HTR-8/SVneo (cell line): ENCODE results near the gene TBCC.

Experiments used
- DNase-seq: peaks from one replicate; pipeline ENCODE4 v3.0.0; 2011; ENCODE audit warnings: low spot score, mixed read lengths; ENCODE audit not compliant: insufficient read length
- FAIRE-seq: peaks from 2 replicates; lab custom pipeline; 2011; peaks lifted over from hg19 to GRCh38; lab: Jason Lieb, UNC

The TBCC gene

DNA sequence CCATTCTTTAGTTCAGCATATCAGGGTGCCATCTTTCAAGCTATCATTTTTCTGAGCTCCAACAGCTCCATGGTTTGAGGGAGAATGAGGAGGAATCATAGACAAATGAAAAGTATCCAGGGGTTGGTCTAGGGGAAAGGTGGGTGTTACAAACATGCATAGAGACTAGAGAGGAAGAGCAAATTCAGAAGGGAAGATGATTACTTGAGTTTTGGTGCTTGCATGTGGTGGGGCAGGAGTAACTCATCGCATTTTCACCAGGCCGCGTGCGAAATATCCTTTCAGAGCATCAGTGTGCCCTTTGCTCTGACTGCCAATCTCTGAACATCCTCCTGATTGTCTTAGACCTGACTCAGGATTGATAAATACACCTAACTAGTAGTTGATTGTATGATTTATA is 28.3 kb upstream of the TBCC start:
- no peak for FAIRE-seq
- no peak for DNase-seq

DNA sequence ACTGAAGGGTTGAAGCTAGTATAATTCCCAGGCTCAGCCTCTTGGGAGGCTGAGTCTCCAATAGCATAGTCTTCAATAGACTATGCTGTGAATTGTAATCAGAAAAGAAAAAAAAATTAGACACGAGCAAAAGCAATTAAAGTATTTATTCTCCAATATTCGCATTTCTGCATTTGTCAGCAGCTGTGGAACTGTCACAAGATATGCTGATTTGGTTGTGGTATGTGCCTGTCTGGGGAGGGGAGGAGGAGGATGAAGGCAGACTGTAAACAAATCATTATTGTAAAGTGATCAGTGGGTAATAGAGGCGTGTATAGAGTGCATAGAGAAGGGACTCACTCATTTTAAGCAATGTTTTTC is 25.8 kb upstream of the TBCC start:
- FAIRE-seq (no peak), DNase-seq (no peak)

DNA sequence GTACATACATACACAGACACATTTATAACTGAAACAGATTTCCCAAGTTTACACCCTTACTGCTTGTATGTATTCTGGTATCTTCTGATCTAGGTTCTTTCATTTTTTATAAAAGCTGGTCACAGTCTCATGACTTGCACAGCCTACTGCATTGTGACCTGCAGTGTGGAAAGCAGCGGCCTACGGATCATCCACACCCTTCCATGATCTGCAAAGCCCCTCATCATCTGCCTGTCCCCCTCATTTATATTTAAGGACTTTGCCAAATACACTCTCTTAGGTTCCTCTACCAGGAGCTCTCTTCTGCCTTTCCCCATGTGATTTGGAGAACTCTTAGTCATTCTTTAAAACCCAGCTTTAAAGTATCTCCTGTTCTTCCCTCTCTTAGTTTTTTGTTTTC is 23.9 kb upstream of the TBCC start:
- DNase-seq (no peak), FAIRE-seq (no peak)

DNA sequence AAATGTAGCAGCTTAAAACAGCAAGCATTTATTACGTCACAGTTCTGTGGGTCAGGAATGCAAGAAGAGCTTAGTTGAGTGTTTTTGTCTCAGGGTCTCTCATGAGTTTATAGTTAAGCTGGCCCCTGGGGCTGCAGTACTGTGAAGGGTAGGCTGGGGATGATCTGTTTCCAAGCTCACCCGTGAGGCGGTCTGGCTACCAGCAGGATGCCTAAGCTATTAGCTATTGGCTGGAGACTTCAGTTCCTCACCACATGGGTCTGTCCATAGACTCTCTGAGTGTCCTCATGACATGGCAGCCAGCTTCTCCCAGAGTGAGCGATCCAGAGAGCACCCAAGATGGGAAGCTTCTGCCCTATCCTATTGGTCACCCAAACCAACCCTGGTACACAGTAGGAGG is 23.1 kb upstream of the TBCC start:
- FAIRE-seq (no peak), DNase-seq (no peak)

DNA sequence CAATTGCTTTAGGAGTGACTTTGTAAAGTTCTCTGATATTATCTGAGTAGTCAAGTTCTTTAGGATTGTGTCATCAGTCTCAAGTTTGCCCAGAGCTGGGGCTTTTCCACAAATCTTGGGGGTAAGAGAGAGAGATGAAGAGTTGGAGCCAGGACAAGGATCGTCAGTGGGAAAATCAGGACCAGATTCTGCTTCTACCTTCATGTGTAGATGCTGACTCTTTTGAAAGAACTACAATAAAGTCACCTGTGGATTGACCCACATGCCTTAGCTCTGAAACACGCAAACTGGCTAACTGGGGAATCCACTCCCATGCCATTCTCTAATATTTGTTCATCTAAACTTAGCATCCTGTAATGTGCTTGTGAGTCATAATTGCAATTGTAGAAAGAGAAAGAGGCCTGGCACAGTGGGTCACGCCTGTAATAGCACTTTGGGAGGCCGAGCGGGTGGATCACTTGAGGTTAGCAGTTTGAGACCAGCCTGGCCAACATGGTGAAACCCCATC is 20.3 kb upstream of the TBCC start:
- FAIRE-seq (peak; percentile 38), DNase-seq (peak; percentile 23)

DNA sequence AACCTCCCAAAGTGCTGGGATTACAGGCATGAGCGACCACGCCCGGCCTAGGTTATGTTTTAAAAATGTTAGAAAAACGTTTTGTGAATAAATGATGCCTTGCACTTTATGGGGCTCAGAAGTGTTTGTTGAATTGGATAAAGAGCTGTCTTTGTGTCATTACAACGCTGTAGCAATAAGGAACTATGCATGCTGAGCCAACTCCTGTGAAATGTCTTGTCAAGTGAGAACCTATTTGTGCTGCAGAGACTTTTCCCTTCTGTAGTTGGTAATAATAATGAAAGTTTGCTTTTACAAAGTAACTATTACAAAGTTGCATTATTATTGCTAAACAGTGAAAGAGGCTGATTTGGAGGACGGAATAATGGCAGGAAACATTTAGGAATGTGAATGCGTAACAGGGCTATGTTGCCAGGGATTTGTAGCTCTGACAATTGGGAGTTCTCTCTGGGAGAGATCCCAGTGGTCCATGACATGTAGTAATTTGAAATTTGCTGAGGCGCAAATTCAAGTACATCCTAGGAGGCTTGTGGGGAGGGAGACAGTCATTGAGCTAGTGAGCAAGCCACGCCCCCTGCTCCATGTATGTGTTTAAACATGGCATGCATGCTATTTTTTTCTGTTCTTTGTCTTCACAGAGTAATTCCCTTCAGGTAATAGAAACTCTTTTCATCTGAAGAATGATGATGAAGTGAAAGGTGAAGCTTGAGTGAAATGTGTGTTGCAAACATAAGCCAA is 19.2 kb upstream of the TBCC start:
- no peak for FAIRE-seq

DNA sequence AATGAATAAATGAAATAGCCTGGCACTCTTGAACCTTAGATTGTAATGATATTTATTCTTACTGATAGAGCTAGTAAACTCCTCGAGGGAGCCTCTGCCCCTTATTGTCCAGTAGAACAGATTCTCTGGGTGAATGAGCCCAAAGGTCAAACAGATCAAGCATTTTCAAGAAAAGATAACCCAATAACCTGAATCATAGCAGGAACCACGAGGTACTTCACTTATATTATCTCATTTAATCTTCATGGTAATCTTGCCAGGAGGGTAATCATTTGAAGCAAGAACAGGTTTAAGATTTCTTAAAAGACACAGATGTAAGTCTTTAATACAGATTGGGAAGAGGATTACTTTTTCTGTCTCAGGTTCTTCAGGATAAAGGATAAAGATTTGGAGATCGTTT is 17.0 kb upstream of the TBCC start:
- DNase-seq = no peak
- no peak for FAIRE-seq

More for the DNA sequence above, 19.2 kb upstream of the TBCC start:
- no peak for DNase-seq

DNA sequence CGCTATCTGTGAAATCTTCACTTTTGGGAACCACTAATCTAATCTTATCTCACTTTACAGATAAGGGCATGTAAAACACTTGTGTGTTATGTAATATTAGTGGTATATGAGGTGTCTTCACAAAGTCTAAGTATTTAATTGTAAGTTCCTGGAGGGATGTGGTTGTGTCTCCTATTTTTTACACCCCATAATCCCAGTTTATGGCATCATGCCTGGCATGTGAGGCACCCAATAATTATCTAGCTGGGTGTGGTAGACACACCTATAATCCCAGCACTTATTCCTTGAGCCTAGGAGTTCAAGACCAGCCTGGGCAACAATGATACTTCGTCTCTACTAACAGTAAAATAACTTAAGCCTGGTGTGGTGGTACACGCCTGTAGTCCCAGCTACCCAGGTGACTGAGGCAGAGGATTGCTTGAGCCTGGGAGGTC is 16.5 kb upstream of the TBCC start:
- no peak for DNase-seq
- no peak for FAIRE-seq

DNA sequence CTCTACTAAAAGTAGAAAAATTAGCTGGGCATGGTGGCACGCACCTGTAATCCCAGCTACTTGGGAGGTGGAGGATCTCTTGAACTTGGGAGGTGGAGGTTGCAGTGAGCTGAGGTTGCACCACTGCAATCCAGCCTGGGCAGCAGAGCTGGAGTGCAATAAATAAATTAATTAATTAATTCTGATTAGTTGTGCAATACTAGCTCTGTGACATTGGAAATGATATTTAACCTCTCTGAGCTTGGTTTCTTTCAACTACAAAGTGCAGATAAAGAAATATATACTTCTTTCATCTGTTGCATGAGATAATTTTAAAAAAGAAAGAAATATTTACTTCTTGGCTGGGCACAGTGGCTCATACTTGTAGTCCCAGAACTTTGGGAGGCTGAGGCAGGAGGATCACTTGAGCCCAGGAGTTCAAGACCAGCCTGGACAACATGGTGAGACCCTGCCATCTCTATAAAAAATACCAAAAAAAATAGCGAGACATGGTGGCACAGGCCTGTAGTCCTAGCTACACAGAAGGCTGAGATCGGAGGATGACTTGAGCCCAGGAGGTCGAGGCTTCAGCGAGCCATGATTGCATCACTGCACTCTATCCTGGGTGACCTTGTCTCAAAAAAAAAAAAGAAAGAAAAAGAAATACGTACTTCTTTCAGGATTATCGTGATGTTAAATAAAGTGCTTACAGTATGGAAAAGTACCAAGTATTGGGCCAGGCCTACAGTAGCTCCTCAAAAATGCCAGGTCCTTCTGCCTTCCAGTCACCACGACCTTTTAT is 15.6 kb upstream of the TBCC start:
- DNase-seq = no peak
- no peak for FAIRE-seq

DNA sequence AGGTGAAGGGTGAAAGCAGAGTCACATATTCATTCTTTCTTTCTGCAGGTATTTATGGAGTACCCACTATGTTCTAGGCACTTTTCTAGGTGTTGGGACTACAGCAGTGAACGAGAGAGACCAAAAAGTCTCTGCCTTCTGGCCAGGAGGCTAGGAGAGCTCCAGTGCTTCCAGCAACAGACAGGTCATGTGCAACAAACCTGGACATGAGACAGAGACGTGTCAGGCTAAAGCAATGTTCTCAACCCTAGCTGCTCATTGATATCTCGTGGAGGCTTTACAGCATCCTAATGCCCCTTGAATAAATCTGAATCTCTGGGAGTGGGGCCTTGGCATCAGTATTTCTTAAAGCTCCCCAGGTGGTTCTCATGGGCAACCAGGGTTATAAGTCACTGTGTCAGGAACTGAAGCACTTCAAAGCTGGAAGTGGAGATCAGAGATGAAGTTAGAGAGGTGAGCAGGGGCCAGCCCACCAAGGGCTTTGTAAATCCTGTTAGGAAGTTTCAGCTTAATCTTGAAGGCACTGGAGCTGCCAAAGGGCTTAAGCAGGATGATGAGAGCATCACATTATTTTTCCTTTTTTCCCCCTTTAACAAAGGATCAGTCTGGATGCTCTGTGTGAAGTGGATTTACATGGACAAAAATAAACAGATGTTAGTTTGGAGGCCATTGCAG is 13.0 kb upstream of the TBCC start:
- DNase-seq (no peak), FAIRE-seq (no peak)

DNA sequence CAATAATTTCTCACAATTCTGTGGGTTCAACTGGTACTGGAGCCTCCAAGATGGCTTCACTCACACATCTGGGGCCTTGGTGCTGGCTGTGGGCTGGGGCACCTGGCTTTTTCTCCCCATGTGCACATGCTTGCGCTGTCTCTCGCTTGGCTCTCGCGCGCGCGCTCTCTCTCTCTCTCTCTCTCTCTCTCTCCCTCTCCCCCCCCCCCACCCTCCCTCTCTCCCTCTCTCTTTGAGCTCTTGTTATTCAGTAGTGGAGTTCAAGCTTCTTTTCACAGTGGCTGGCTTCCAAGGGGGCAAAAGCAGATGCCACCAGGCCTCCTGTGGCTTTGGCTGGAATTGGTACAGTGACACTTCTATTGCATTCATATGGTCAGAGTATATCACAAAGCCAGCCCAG is 10.8 kb upstream of the TBCC start:
- DNase-seq (no peak), FAIRE-seq (no peak)

DNA sequence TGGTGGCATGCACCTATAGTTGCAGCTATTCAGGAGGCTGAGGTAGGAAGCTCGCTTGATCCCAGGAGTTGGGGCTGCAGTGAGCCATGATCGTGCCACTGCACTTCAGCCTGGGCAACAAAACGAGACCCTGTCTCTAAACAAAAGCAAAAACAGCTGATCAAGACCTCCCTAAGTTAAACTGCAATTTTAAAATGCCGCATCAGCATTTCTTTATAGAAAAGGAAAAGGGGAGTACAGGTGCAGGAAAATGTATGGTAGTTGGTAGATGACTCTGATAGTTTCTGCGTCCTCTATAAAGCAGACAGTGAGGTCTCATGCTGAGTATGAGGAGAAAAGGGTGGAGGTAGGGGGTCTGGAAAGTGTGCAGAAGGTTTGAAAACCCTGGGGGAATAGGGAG is 8.9 kb upstream of the TBCC start:
- no peak for FAIRE-seq
- DNase-seq = no peak

DNA sequence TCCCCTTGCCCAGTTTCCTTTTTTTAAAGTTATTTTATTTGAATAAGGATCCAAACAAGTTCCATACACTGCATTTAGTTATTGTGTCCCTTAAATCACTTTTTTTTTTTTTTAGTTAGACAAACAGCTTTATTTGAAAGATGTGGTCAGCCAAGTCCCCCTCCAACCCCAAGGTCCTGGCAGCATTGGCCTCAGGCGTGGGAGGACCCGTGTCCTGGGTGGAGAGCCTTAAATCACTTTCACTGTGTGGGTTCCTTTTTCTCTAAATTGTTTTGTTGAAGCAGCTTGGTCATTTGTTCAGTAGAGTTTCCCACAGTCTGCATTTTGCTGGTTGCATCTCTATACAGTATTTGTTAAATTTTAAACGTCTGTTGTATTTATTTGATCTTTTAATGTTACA is 5.2 kb upstream of the TBCC start:
- DNase-seq = no peak
- no peak for FAIRE-seq

DNA sequence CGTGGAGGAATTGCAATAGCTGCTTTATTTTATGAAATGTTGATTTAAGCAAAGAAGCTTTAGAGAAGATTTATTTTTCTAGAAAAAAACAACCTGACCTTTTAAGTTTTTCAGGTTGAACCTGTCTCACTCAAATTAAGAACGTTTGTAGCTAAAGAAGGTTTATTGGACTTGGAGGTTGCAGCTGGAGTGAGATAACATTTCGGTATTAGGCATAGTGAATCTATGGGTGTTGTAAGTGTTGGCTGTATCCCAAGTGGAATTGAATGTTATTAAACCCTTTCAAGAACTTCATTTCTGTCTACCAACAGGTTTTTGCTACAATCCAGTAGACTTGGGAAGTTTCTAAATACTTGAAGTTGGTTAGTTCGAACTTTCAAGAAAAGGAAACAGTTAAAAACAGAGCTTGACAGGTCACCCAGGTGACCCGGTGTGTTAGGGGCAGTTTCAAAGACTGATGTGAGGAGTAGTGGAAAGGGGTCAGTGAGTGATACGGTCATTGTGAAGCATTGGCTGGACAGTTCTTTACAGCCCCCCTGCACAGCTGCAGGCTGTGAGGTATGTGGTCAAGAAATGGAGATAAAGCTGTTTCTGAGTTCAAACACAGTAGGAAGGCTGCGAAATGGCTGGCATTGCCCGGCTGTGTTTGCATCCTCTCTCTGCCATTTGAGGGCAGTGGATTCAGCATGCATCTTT is 2.4 kb upstream of the TBCC start:
- no peak for DNase-seq
- no peak for FAIRE-seq

DNA sequence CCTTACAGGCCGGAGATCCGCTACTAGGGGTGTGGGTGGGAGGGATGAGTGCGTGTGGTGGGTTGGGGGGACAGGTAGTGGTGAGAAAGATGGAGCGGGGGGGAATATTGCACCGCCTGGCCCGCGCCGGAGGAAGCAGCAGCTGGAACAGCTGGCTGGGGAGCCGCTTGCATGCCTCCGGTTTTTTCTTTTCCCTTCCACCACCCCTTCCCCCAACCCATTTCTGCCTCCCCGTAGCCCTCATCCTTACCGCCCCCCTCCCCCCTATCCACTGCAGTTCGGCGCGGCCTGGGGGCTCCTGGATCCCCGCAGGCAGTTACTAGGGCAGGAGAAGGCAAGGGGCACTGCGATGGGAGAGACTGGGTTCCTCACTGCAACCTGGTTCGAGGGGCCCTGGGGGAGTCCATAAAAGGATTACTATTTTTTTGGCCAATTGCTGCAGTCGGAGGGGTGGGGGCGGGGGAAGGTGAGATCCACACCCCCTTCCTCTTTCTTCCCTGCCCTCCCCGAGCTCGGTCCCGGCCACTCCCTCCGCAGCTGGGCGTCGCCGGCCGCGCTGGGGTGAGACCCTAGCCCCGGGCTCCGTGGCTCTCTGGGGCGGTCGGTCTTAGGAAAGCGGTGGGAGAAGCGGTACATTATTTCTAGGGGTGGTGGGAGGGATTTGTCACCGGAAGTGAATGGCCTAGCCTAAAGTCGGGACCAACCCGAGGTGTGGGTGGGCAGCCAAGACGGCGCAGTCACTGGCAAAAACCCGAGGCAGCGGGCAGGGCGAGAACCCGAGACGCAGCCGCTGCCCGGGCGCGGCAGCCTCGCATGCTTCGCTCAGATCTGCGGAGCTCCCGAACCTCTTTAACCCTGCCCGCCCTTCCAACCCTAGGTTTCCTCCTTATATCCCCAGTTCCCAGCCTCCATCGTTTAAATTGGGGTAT is 824 bp upstream of the TBCC start:
- FAIRE-seq = peak; percentile 88
- peak; percentile 92 for DNase-seq

DNA sequence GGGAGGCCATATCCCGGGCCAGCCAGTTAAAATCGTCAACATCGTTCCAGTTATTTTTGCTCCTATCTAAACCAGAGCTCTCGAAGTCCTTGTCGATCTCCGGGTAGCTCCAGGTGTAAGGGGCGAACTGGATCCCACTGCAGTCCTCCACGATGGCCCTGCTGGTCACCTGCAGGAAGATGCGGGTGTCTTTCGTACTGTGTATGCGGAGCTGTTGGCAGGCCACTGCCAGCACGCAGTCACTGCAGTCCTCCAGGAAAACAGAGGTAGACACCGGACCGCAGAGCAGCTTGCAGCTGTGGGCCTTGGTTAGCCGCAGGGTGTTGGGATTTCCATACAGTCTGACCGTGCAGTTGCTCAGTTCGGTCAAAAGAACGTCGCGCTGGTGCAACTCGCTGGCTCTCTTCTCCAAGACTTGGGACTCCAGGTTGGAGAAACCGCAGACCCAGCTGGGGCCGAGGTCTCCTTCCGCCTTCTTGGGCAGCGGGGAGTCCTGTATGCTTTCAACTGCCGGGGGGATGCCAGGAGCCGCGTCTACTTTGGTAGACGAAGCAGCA is 742 bp downstream of the TBCC start:
- DNase-seq (no peak), FAIRE-seq (no peak)

DNA sequence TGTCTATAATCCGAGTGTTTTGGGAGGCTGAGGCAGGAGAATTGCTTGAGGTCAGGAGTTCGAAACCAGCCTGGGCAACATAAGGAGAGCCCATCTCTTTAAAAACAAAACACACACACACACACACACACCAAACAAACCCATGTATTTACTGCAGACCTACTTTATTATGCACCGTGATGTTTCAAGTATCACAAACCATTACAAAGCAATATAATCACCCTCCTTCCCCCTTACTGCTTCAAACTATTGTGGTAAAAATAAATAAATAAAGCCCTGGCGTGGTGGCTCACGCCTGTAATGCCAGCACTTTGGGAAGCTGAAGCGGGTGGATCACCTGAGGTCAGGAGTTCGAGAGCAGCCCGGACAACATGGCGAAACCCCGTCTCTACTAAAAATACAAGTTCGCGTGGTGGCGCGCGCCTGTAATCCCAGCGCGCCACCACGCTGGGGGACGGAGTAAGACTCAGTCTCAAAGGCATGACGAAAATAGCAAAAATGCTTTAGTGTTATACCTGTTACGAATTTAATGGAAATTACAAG is 1.5 kb downstream of the TBCC start:
- DNase-seq (no peak), FAIRE-seq (no peak)

DNA sequence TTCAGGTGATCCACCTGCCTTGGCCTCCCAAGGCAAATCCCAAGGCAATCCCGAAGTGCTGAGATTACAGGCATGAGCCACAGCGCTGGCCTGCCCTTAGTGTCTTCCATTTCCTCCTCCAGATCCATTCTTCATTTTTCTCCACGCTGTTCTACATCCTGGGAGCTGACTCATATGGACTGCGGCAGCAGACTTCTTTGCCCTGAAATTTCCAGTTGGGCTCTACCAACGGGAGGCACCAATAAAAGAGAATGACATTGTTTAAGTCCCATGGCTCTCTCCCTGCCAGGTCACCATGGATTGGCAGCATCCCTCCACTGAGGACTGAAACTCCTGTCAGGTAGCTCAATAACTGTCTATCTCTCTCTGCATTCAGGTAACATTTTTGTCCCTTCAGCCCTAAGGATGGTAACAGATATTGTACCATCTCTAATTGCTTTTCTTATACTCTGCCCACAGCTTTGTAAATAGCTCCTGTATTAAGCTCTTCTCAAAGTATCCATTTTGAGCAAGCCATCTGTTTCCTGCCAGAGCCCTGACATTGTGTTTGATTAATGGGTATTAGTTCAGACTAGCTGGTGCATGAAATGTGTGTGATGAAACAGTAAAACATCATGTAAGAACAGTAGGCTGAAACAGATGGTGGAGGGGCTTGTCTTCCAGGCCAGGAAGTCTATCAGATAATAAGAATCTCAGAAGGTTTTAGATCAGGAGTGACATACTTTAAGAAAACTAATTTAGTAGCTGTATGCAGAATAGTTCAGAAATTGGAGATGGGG is 3.6 kb downstream of the TBCC start:
- FAIRE-seq = no peak
- peak; percentile 32 for DNase-seq
